K562 (cell line): ENCODE data around the gene MORC1. TPM values are rescaled to one million over a fixed set of nuclear protein-coding genes. Genes with fewer than 3 reads are reported as not detected.

Source experiments
- ATAC-seq: fragments of 200-7000 bp; cut with Tn5 transposase; 3 replicates; pipeline ENCODE4 v1.9.1; 2020; ENCODE audit warnings: moderate library complexity
- BruUV-seq: library from RNA; stranded (reverse); fragments of 400-500 nt; replicated peaks from 2 replicates; lab custom pipeline; 2021; lab: Mats Ljungman, UMichigan
- CTCF ChIA-PET: fragments of 300-600 bp; formaldehyde crosslinking; extraction: SDS; loops from one replicate; lab custom pipeline; 2021; ENCODE audit warnings: low intra/inter-chr PET ratio; lab: Yijun Ruan, JAX
- POLR2A ChIA-PET: fragments of 300-600, 350-650 bp; sonication (Branson Sonifier 250); formaldehyde crosslinking; extraction: SDS; loops from one replicate; lab custom pipeline; 2021; ENCODE audit warnings: antibody characterized with exemption, inconsistent platforms; lab: Yijun Ruan, JAX
- DNase-seq, 4 experiments: peaks; one replicate each; pipeline versions ENCODE4 v3.0.0 to v3.0.0-alpha.2; 2011 to 2018; ENCODE audit warnings: low spot score in 3 of 4, mixed read lengths in 3 of 4; ENCODE audit errors: extremely low read depth in 1 of 4
- FAIRE-seq: peaks from 2 replicates; lab custom pipeline; 2011; peaks lifted over from hg19 to GRCh38; lab: Jason Lieb, UNC
- H2AFZ ChIP-seq: 2 replicates; pipeline ENCODE4 v1.6.0; 2011; ENCODE audit warnings: low read depth, low read length, control low read depth, inconsistent platforms
- H3K27ac ChIP-seq: fragments of 200-600 bp; 3 replicates; pipeline ENCODE4 v1.8.0; 2011; ENCODE audit warnings: low read depth, mild to moderate bottlenecking, control low read depth, inconsistent platforms, low read length, moderate library complexity, mixed read lengths; ENCODE audit errors: extremely low read depth
- H3K27me3 ChIP-seq, 2 experiments: fragments of 300-600 bp in 1 of 2; 2 replicates in 1 of 2; 3 replicates in 1 of 2; pipeline versions ENCODE4 v1.6.0 to v1.8.0; 2011; ENCODE audit warnings: inconsistent platforms in 2 of 2, low read length in 2 of 2, mild to moderate bottlenecking in 1 of 2, mixed read lengths in 1 of 2, moderate library complexity in 1 of 2; ENCODE audit not compliant: control insufficient read depth in 2 of 2, insufficient read depth in 2 of 2
- H3K36me3 ChIP-seq: fragments of 300-600 bp; 3 replicates; pipeline ENCODE4 v1.8.0; 2011; ENCODE audit warnings: mild to moderate bottlenecking, low read length, inconsistent platforms; ENCODE audit not compliant: control insufficient read depth, insufficient read depth
- H3K4me1 ChIP-seq, 2 experiments: fragments of 200-600 bp in 1 of 2; replicated peaks in 1 of 2; 2 replicates in 1 of 2; 3 replicates in 1 of 2; pipeline versions ENCODE4 v1.5.1 to v1.8.0; 2011; ENCODE audit warnings: inconsistent platforms in 2 of 2, low read length in 2 of 2, mild to moderate bottlenecking in 1 of 2, mixed read lengths in 1 of 2, moderate library complexity in 1 of 2; ENCODE audit not compliant: control insufficient read depth in 2 of 2, insufficient read depth in 2 of 2
- H3K4me2 ChIP-seq: 2 replicates; pipeline ENCODE4 v1.6.1; 2011; ENCODE audit warnings: low read length, control low read depth, inconsistent platforms, mixed read lengths; ENCODE audit not compliant: insufficient read depth
- H3K4me3 ChIP-seq: fragments of 200-600 bp; sonication (generic), shearing (Covaris generic); 2 replicates; pipeline ENCODE4 v1.5.1; 2016; ENCODE audit warnings: control low read depth, inconsistent platforms
- H3K79me2 ChIP-seq: fragments of 200-600 bp; 3 replicates; pipeline ENCODE4 v1.8.0; 2011; ENCODE audit warnings: low read length, inconsistent platforms; ENCODE audit not compliant: control insufficient read depth, insufficient read depth
- H3K9ac ChIP-seq, 2 experiments: 2 replicates each; pipeline versions ENCODE4 v1.6.0 to v1.6.1; 2011; ENCODE audit warnings: low read depth in 2 of 2, low read length in 2 of 2, control low read depth in 1 of 2, inconsistent platforms in 1 of 2, mild to moderate bottlenecking in 1 of 2, mixed read lengths in 1 of 2; ENCODE audit not compliant: insufficient read depth in 1 of 2
- H3K9me1 ChIP-seq: one replicate; pipeline ENCODE4 v1.6.0; 2011; ENCODE audit warnings: inconsistent platforms, mild to moderate bottlenecking, low read length, moderate library complexity; ENCODE audit not compliant: control insufficient read depth, insufficient read depth
- H3K9me3 ChIP-seq: replicated peaks from 2 replicates; pipeline ENCODE4 v1.5.1; 2011; ENCODE audit warnings: low read depth, low read length, inconsistent platforms; ENCODE audit not compliant: control insufficient read depth, insufficient read depth
- H4K20me1 ChIP-seq: replicated peaks from 2 replicates; pipeline ENCODE4 v1.6.1; 2011; ENCODE audit warnings: low read length, inconsistent platforms, mixed read lengths; ENCODE audit not compliant: control insufficient read depth, insufficient read depth
- IFI16 ChIP-seq: fragments of 250-450 bp; sonication (Bioruptor Pico); IDR thresholded peaks from 2 replicates; pipeline ENCODE4 v2.1.2; 2022; ENCODE audit warnings: mild to moderate bottlenecking, inconsistent platforms
- MCM7 ChIP-seq, 2 experiments: fragments of 450-650 bp; IDR thresholded peaks; 2 replicates each; pipeline ENCODE4 v1.6.1; 2016 to 2018
- NFIC ChIP-seq: fragments of 450-650 bp; IDR thresholded peaks from 2 replicates; pipeline ENCODE4 v1.6.1; 2017; ENCODE audit warnings: mild to moderate bottlenecking, inconsistent platforms
- POLR3A ChIP-seq: IDR thresholded peaks from 2 replicates; pipeline ENCODE4 v1.6.1; 2011; ENCODE audit warnings: borderline replicate concordance, mild to moderate bottlenecking, moderate library complexity; ENCODE audit not compliant: insufficient read length, insufficient read depth; ENCODE audit errors: extremely low read depth
- RFX1 ChIP-seq: fragments of 450-650 bp; IDR thresholded peaks from 2 replicates; pipeline ENCODE4 v1.6.1; 2016; ENCODE audit warnings: mild to moderate bottlenecking, moderate library complexity
- SMARCE1 ChIP-seq: fragments of 450-650 bp; IDR thresholded peaks from 2 replicates; pipeline ENCODE4 v1.7.1; 2016; ENCODE audit warnings: mild to moderate bottlenecking
- ZNF282 ChIP-seq: sonication (generic); formaldehyde crosslinking; IDR thresholded peaks from 2 replicates; pipeline ENCODE4 v1.8.1; 2023; ENCODE audit warnings: missing genetic modification reagents
- ZNF644 ChIP-seq: fragments of 200-800 bp; sonication (Bioruptor generic); IDR thresholded peaks from 2 replicates; pipeline ENCODE4 v1.6.1; 2016; ENCODE audit warnings: low read depth, missing genetic modification characterization, missing compliant biosample characterization
- ZNF699 ChIP-seq: fragments of 250-450 bp; sonication (Bioruptor Pico); IDR thresholded peaks from 2 replicates; pipeline ENCODE4 v1.8.0; 2021; ENCODE audit warnings: mild to moderate bottlenecking, moderate library complexity; ENCODE audit not compliant: insufficient replicate concordance
- WGBS: fragments of 100-300 bp; shearing (Covaris generic); methylation state at CpG from one replicate; pipeline ENCODE4 v1.1.6; 2016; ENCODE audit warnings: low coverage, mixed read lengths; ENCODE audit not compliant: insufficient coverage; ENCODE audit errors: missing lambda C conversion rate; 5-methylcytosine and 5-hydroxymethylcytosine counted together
- in situ Hi-C: fragments of 300-500 bp; cut with MboI; formaldehyde crosslinking; loops from 4 replicates; pipeline ENCODE4 v1.15.0; 2018; ENCODE audit warnings: inconsistent platforms, mixed read lengths
- intact Hi-C: fragments of 100-400 bp; cut with micrococcal nuclease; formaldehyde crosslinking; loops from 2 replicates; pipeline ENCODE4 v1.14.2; 2022
- polyA plus RNA-seq, 8 experiments: library from polyadenylated mRNA; depleted of rRNA in 4 of 8; stranded (reverse) in 5 of 8; unstranded in 3 of 8; fragments of >200 nt; fragmentation: Nextera tagmentation in 2 of 8; fragmentation: Illumina TruSeq in 1 of 8; extraction: Ambion mirVana in 2 of 8; extraction: Trizol in 1 of 8; gene quantifications; 2 replicates each; pipeline versions ENCODE4 v1.2.1 to v1.2.3, GENCODE V29; 2011 to 2014; ENCODE audit warnings: inconsistent platforms in 1 of 8, missing spikeins in 1 of 8
- total RNA-seq, 7 experiments: library from RNA; depleted of rRNA in 6 of 7; stranded (reverse); fragments of >200 nt in 6 of 7; fragmentation: Illumina TruSeq in 2 of 7; extraction: Trizol in 2 of 7; gene quantifications; 2 replicates each; pipeline versions ENCODE4 v1.2.1 to v1.2.3, GENCODE V29; 2011 to 2021; ENCODE audit warnings: low replicate concordance in 1 of 7
- TF ChIP-seq, protein P1 (sequence below): sonication (generic); formaldehyde crosslinking; IDR thresholded peaks from 2 replicates; pipeline ENCODE4 v1.8.0; 2022; ENCODE audit warnings: mild to moderate bottlenecking, missing genetic modification reagents

MORC1 gene
- total and polyA plus RNA-seq, 9 of the 15 experiments (the other 6 are each of a cell fraction or from before 2014, with no cell fraction given) = 0.08 to 0.41 (median 0.30) TPM; not detected in 1

DNA sequence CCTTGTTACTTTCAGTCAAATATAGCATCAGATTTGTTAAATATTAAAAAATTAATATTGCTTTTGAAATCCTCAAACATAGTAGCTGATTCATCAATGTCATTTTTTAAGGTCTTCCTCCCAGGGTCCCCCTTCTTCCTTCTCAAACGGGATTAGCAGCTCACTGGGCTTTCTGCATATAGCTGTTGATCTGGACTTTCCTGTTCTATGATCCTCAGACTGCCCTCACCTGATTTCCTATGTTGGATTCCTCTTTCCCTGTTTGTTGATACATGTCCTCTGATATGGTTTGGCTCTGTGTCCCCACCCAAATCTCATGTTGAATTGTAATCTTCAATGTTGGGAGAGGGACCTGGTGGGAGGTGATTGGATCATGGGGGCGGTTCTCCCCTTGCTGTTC, 170.1 kb downstream of the MORC1 start:
- POLR2A ChIA-PET = no interaction called here
- DNase-seq = no peak
- no peak for FAIRE-seq
- no peaks in the 10 kb centered on the region for H4K20me1 ChIP-seq
- no peaks in the 10 kb centered on the region for H3K27me3 ChIP-seq
- H3K27ac ChIP-seq = no peak overlapping the region
- H3K9me3 ChIP-seq = no peaks in the 10 kb centered on the region
- no TSS peak for BruUV-seq
- in situ Hi-C loops (no loop called here), intact Hi-C loops (no loop called here)
- H3K4me3 ChIP-seq = no peak overlapping the region
- no peak overlapping the region for H2AFZ ChIP-seq
- 0% methylated on average over 2 of the region's 2 CpGs for WGBS
- H3K36me3 ChIP-seq = no peaks in the 10 kb centered on the region
- H3K4me1 ChIP-seq = no peaks in the 10 kb centered on the region
- CTCF ChIA-PET = no interaction called here
- no peak for TF ChIP-seq ZNF282 (CRISPR knock-in tag)
- TF ChIP-seq, protein P1, sequence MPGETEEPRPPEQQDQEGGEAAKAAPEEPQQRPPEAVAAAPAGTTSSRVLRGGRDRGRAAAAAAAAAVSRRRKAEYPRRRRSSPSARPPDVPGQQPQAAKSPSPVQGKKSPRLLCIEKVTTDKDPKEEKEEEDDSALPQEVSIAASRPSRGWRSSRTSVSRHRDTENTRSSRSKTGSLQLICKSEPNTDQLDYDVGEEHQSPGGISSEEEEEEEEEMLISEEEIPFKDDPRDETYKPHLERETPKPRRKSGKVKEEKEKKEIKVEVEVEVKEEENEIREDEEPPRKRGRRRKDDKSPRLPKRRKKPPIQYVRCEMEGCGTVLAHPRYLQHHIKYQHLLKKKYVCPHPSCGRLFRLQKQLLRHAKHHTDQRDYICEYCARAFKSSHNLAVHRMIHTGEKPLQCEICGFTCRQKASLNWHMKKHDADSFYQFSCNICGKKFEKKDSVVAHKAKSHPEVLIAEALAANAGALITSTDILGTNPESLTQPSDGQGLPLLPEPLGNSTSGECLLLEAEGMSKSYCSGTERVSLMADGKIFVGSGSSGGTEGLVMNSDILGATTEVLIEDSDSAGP = no peak
- TF ChIP-seq ZNF644 (tag) = no peak
- no peak for TF ChIP-seq POLR3A
- TF ChIP-seq ZNF699 (CRISPR knock-in tag) = no peak
- TF ChIP-seq NFIC = no peak
- no peak for TF ChIP-seq MCM7 (IDR thresholded peaks at IDR 0.05)
- TF ChIP-seq SMARCE1 = no peak
- TF ChIP-seq IFI16 (CRISPR knock-in tag) = no peak
- TF ChIP-seq RFX1 = no peak
- ATAC-seq = no peak
- no peaks in the 10 kb centered on the region for H3K79me2 ChIP-seq
- no peaks in the 10 kb centered on the region for H3K9me1 ChIP-seq
- H3K9ac ChIP-seq = no peak overlapping the region
- no peak overlapping the region for H3K4me2 ChIP-seq
